OCI-LY3 (cell line): ENCODE measurements around the gene VAT1.

ENCODE experiments used
- H2AFZ ChIP-seq: fragments of 200-600, 300-600 bp; shearing (Covaris generic); 2 replicates; pipeline ENCODE4 v1.6.0; 2014; ENCODE audit warnings: antibody characterized with exemption, low read depth, low read length
- H3K27ac ChIP-seq: fragments of 200-600, 300-600 bp; sonication (generic); 2 replicates; pipeline ENCODE4 v1.5.1; 2014; ENCODE audit warnings: mild to moderate bottlenecking, low read length, moderate library complexity, mixed read lengths
- H3K27me3 ChIP-seq: fragments of 200-600, 300-600 bp; sonication (generic); 2 replicates; pipeline ENCODE4 v1.6.1; 2014; ENCODE audit warnings: low read depth, low read length, mixed read lengths
- H3K36me3 ChIP-seq: fragments of 200-600, 300-600 bp; sonication (generic); replicated peaks from 2 replicates; pipeline ENCODE3; 2014; ENCODE audit warnings: low read depth, low read length, mixed read lengths
- H3K4me1 ChIP-seq: fragments of 300-600, 200-600 bp; sonication (generic); 2 replicates; pipeline ENCODE4 v1.6.1; 2014; ENCODE audit warnings: low read length, mixed read lengths
- H3K4me2 ChIP-seq: fragments of 200-600, 300-600 bp; sonication (generic); 2 replicates; pipeline ENCODE4 v1.6.1; 2014; ENCODE audit warnings: low read length, mixed read lengths
- H3K4me3 ChIP-seq: fragments of 300-600, 200-600 bp; sonication (generic); 2 replicates; pipeline ENCODE4 v1.5.1; 2014; ENCODE audit warnings: antibody characterized with exemption, mild to moderate bottlenecking, low read length, moderate library complexity
- H3K79me2 ChIP-seq: fragments of 300-600, 200-600 bp; shearing (Covaris generic); 2 replicates; pipeline ENCODE4 v1.6.1; 2014; ENCODE audit warnings: mild to moderate bottlenecking, low read length, mixed read lengths
- H3K9ac ChIP-seq: fragments of 300-600, 200-600 bp; shearing (Covaris generic); 2 replicates; pipeline ENCODE4 v1.6.0; 2014; ENCODE audit warnings: mild to moderate bottlenecking, low read length, moderate library complexity
- H3K9me3 ChIP-seq: fragments of 200-600, 300-600 bp; shearing (Covaris generic); 2 replicates; pipeline ENCODE4 v1.6.1; 2014; ENCODE audit warnings: low read length, mixed read lengths; ENCODE audit not compliant: insufficient read depth
- H4K20me1 ChIP-seq: fragments of 200-600, 300-600 bp; sonication (generic); 2 replicates; pipeline ENCODE4 v1.6.1; 2016; ENCODE audit warnings: low read length, mixed read lengths; ENCODE audit not compliant: insufficient read depth
- EZH2phosphoT487 ChIP-seq: fragments of 200-600 bp; shearing (Covaris generic); IDR thresholded peaks from 2 replicates; pipeline ENCODE4 v1.6.1; 2018; ENCODE audit warnings: antibody characterized with exemption, mixed run types, low read depth
- TF ChIP-seq, protein P1 (sequence below): fragments of 200-600, 300-600 bp; sonication (generic); IDR thresholded peaks from 2 replicates; pipeline ENCODE4 v1.5.1; 2014; ENCODE audit warnings: antibody characterized with exemption, low read length, low read depth

Gene VAT1

GRCh38 chr17:43031666-43032065 lies 9.5 kb upstream of the VAT1 start:
- H3K79me2 ChIP-seq = no peaks in the 10 kb centered on the region
- no peaks in the 10 kb centered on the region for H3K27me3 ChIP-seq
- H3K9me3 ChIP-seq = no peaks in the 10 kb centered on the region
- TF ChIP-seq EZH2phosphoT487 = no peak
- TF ChIP-seq, protein P1, sequence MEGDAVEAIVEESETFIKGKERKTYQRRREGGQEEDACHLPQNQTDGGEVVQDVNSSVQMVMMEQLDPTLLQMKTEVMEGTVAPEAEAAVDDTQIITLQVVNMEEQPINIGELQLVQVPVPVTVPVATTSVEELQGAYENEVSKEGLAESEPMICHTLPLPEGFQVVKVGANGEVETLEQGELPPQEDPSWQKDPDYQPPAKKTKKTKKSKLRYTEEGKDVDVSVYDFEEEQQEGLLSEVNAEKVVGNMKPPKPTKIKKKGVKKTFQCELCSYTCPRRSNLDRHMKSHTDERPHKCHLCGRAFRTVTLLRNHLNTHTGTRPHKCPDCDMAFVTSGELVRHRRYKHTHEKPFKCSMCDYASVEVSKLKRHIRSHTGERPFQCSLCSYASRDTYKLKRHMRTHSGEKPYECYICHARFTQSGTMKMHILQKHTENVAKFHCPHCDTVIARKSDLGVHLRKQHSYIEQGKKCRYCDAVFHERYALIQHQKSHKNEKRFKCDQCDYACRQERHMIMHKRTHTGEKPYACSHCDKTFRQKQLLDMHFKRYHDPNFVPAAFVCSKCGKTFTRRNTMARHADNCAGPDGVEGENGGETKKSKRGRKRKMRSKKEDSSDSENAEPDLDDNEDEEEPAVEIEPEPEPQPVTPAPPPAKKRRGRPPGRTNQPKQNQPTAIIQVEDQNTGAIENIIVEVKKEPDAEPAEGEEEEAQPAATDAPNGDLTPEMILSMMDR = no peak
- H3K27ac ChIP-seq = no peak overlapping the region
- no peaks in the 10 kb centered on the region for H4K20me1 ChIP-seq
- no peak overlapping the region for H3K4me2 ChIP-seq
- H3K4me1 ChIP-seq = no peaks in the 10 kb centered on the region
- H2AFZ ChIP-seq = no peak overlapping the region
- no peaks in the 10 kb centered on the region for H3K36me3 ChIP-seq
- H3K9ac ChIP-seq = no peak overlapping the region
- no peak overlapping the region for H3K4me3 ChIP-seq

DNA sequence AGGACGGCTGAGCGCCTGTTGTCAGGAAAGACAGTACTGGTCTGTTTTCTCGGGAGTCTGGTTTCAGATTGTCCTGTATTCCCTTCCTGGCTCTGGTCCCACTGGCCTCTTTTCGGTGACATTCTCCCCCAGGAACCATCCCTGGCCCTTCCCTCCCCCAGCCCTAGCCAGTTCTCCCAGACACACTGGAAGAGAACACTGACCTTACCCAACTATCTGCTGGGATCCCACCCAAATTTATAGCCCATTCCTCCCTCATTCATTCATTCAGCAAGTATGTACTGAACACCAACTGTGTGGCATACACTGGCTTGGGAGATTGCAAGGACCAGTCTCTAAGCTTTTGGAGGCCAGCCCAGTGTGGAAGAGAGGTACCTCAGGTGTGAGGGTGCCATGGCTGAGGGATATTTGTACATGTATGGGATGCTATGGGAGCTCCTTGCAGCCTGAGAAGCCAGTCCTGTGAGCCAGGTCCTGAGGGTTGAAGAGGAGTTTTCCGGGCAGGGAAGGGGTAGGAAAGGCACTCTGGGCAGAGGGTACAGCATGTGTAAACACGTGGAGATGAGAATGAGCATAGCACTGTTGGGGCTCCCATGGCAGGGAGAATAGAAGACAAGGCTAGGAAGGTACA lies 8.1 kb upstream of the VAT1 start:
- H3K9me3 ChIP-seq = no peaks in the 10 kb centered on the region
- TF ChIP-seq, protein P1 = no peak
- no peak for TF ChIP-seq EZH2phosphoT487
- no peak overlapping the region for H2AFZ ChIP-seq
- H3K4me2 ChIP-seq = no peak overlapping the region
- no peak overlapping the region for H3K4me3 ChIP-seq
- no peak overlapping the region for H3K9ac ChIP-seq
- no peaks in the 10 kb centered on the region for H3K36me3 ChIP-seq
- H3K27ac ChIP-seq = no peak overlapping the region
- no peaks in the 10 kb centered on the region for H3K4me1 ChIP-seq
- H4K20me1 ChIP-seq = no peaks in the 10 kb centered on the region
- H3K79me2 ChIP-seq = no peaks in the 10 kb centered on the region
- no peaks in the 10 kb centered on the region for H3K27me3 ChIP-seq

- no peak overlapping the region for H3K4me2 ChIP-seq
- H3K9me3 ChIP-seq = no peaks in the 10 kb centered on the region
- no peaks in the 10 kb centered on the region for H3K4me1 ChIP-seq
- no peak overlapping the region for H2AFZ ChIP-seq
- H3K9ac ChIP-seq = no peak overlapping the region
- H3K36me3 ChIP-seq = no peaks in the 10 kb centered on the region
- no peaks in the 10 kb centered on the region for H3K27me3 ChIP-seq
- H3K79me2 ChIP-seq = no peaks in the 10 kb centered on the region
- no peak overlapping the region for H3K4me3 ChIP-seq
- TF ChIP-seq EZH2phosphoT487 = no peak
- TF ChIP-seq, protein P1 = no peak
- no peaks in the 10 kb centered on the region for H4K20me1 ChIP-seq
- H3K27ac ChIP-seq = no peak overlapping the region
Observed at GRCh38 chr17:43028221-43028861, 6.2 kb upstream of the VAT1 start.

DNA sequence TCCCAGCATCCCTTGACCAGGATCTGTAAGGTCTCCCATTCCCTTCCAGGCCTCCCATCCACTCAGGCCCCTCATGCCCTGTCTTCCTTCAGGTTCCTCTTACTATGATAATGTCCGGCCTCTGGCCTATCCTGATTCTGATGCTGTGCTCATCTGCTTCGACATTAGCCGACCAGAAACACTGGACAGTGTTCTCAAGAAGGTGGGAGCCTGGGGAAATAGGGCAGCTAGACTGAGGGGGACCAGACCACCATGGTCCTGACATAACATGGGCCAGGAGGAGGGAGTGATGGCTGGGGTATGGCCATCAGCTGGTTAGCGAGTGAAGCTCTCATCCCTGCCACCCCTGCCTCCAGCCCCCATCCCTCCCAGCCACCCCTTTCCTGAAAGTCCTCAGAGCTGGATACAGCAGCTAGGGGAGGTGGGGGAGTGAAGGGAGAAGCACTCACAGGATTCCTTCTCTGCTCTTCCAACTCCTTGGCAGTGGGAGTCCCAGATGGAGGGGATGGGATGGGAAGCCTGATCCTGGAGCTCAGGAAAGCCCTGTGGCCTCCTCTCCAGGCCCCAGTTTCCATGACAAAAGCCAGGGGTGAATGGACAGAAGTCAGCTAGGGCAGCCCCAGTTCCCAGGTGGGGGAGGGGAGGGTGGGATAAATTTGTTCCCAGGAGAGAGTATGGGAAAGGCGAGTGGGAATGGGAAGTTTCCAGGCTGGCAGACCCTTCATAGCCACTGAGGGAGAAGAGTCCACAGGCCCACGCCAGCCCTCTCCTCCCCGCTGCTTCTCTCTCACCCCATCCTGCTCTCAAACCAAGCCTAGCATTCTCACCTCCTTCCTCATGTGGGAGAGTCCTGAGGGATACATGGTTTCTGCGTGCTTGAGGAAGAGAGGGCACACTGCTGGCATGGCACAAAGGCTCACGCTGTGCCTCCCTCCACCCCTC lies 5.2 kb upstream of the VAT1 start:
- Histone ChIP-seq H3K9ac (no peak overlapping the region), H2AFZ (no peak overlapping the region), H3K4me2 (no peak overlapping the region), H3K79me2 (no peaks in the 10 kb centered on the region), H3K27me3 (no peaks in the 10 kb centered on the region), H3K4me3 (no peak overlapping the region), H3K4me1 (no peaks in the 10 kb centered on the region), H4K20me1 (no peaks in the 10 kb centered on the region), H3K27ac (no peak overlapping the region), H3K9me3 (no peaks in the 10 kb centered on the region), H3K36me3 (no peaks in the 10 kb centered on the region)
- no peak for TF ChIP-seq EZH2phosphoT487
- TF ChIP-seq, protein P1 = no peak
